HG03442 (cell line): ENCODE data around the gene ZDHHC11B.
A peak's percentile ranks its signal among the peaks of the same experiment; 100 is the strongest.

ENCODE experiments used
- ATAC-seq: cut with Tn5 transposase; IDR thresholded peaks from one replicate; pipeline ENCODE4 v1.9.1; 2021; ENCODE audit warnings: mild to moderate bottlenecking, moderate library complexity; ENCODE audit not compliant: unreplicated experiment

The ZDHHC11B gene

DNA sequence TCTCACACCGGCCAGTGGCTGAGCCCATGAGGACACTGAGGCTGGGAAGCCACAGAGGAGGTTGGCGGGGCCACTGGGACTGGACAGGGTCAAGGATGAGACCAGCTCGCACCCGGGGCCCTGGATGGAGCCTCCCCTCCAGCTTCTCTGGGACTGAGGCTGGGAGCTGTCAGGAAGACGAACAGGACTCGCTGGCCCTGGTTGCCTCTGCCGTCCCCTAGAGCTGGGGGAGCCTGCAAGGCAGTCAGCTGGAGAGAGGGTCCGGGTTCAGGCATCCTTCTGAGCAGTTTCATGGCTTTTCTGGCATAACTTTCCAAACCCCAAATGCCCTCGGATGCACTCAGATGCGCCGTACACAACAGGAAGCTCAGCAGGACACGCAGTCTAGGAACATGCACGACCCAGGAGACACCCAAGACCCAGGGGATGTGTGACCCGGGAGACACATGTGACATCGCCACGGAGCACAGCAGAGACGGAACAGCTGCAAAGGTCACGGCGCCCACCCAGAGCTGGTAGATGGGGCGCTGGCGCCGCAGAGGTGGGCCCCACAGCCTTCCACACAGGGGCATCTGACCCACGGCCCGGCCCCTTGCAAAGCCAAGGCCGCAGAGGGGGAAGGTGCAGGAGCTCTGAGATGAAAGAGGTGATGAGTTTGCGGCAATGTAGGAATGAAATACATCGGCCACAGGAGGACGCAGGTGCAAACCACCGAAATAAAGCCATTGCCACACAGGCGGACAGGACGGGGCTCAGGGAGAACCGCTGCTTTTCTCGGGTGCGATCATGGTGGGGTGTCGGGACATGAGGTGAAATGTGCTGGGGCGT lies 108.4 kb downstream of the ZDHHC11B start:
- ATAC-seq = no peak

DNA sequence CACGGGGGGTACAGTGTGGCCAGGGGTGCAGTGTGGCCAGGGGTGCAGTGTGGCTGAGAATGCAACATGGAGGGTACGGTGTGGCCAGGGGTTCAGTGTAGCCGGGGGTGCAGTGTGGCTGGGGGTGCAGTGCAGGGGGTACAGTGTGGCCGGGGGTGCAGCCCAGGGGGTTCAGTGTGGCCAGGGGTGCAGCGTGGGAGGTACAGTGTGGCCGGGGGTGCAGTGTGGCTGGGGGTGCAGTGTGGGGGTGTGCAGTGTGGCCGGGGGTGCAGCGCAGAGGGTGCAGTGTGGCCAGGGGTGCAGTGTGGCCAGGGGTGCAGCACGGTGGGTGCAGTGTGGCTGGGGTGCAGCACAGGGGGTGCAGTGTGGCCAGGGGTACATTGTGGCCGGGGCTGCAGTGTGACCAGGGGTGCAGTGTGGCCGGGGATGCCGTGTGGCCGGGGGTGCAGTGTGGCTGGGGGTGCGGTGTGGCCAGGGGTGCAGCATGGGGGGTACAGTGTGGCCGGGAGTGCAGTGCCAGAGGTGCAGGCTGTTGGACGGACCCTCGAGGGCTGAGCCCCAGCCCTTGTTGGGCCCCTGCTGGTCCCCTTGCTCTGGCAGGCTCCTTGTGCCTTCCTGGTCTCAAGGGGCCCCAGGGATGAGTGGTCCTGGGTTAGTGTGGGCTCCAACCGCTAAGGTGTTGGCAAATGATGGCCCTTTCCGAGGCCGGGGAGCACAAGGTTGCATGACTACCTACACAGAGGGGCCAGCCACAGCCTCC lies 109.2 kb downstream of the ZDHHC11B start:
- no peak for ATAC-seq

DNA sequence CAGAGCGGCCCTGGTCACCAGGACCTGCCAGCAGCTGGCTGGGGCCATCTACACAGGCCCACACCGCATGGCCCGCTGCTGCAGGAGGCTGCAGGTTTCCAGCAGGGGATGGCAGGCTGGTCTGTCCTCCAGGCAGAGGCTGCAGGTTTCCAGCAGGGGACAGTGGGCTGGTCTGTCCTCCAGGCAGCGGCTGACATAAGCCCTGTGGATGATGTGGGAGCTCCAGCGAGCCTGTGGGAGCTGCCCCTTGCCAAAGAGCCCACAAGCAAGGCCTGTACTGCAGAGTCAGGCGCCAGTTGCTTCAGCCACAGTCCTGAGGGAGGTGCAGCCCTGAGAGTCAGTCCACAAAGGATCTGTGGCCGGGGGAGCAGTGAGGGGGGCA lies 109.9 kb downstream of the ZDHHC11B start:
- ATAC-seq = no peak

DNA sequence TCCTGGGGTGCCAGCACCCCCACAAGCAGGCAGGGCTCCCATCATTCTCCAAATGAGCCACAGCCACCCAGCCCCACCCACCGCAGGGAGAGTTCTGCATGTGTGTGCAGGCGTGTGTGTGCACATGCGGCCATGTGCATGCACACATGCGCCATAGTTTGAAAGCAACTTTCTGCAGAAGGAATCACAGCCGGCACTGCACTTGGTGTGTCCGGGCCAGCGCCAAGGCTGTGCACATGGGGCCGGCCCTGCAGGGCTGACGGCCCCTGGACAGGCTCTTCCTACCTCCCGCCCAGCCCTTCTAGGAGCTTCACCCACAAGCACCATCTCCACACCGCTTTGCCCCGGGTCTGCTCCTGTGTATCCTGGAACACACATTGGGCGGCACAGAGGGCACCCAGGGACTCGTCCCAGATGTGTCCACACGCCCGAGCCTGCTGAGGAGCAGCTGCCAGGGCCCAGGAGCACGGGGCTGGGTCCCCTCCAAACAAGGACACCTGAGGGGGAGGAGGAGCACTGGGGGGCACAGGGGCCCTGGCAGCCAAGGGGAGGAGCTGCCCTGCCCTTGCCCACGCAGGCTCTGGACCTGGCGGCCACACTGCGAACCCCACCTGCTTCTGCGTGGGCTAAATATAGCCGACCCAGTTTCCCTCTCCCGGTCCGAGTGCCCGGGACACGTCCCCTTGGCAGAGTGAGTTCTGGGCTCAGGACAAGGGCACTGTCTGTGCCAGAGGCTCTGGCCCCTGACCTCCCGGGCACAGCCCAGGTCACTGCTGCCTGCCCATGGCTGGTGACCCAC lies 110.5 kb downstream of the ZDHHC11B start:
- ATAC-seq = no peak

DNA sequence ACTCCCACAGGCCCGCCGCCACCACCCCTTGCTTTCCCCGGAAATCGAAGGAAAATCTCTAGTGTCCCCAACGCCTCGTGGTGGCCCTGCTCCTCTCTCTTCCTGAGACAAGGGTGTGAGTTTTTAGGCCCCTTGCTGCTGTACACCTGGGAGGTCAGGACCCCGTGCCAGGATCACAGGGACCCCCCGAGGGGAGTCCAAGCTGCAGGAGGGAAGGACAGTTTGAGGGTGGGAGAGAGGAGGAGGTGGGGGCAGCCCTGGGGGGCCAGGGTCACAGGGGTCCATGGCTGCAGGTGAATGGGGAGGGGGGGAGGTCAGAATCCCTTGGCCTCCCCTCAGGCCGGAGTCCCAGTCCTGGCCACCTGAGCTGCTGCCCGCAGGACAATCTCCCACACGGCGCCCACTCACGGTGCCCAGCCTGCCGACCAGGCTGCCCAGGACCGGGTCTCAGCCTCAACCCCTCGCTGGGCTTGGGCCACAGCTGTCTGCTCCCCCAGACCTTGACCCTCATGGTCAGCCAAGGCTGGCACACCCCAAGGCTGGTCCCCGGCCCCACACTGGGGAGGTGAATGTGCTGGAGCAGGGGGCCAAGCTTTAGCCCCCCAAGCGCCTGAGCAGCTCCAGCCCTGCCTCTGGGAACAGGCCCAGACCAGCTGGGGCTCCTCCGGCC lies 111.2 kb downstream of the ZDHHC11B start:
- no peak for ATAC-seq

DNA sequence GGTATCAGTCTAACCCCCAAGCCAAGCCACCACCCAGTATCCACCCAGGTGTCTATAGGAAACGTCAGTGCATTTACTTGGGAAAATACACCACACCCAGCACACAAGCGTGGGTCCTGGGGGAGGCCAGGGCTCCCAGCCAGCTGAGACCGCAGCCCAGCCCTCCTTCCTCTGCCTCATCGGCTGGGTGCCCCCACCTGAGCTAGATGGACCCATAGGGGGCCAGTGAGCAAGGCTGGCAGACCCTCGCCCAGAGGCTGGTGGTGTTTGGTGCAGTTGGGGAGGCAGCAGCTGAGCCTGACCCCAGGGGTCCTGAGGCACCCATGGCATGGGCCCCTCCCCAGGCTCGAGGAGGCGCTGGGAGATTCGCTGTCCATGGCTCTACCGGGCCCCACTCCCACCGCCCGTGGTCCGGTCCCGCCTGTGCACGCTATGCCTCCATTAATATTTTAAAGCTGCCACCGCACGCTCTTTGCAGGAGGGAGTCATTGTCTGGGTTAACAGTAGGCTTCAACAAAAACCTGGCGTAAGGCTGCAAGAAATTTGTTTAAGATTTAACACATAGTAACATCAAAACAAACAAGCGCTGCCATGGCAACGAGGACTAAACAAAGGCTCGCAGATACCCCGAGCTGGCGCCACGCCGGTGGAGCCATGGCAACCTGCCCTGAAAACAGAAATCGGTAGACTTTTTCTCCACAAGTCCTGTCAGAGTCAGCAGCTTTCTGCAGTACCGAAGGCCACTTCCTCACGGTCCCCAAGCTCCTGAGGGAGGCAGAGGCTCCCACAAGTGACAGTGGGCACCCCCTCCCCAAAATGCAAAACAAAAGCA lies 112.0 kb downstream of the ZDHHC11B start:
- no peak for ATAC-seq

DNA sequence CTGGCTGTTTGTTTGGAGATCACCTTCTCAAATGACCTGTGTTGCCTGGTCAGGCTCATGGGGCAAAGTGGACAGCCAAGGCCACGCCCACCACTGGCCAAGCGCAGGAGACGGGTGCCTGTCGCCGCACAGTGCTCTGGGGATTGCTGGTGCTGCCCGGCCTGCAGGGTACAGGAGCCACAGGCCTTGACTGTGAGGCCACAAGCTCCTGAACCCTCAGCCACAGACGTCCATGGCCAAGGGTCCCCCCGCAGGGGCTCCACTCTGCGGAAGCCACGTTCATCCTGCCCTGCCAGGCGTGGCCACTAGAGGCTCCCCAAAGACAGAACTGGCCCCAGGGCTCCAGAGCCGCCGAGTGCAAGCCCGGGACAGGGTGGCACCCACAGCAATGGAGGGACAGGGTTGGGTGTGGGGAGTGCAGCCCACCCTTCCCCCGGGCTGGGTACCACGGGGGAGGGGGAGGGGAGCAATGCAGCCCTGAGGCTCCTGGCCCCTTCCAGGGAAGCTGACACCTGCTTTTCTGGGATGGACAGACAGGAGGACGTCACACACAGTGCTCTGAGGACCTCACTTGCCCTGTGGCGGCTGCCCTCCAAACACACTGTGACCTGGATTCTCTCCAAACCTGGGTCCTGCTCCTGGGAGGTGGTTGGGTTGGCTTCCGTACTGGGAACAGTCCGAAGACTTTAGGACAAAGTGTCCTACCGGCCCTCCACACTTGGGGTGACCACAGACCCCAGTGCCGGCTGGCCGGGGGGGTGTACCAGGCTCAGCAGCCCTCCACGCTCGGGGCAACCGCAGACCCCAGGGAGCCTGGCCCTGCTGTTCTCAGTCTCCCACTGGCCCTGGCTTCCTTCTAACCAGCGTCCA lies 112.8 kb downstream of the ZDHHC11B start:
- peak; percentile 53 for ATAC-seq

DNA sequence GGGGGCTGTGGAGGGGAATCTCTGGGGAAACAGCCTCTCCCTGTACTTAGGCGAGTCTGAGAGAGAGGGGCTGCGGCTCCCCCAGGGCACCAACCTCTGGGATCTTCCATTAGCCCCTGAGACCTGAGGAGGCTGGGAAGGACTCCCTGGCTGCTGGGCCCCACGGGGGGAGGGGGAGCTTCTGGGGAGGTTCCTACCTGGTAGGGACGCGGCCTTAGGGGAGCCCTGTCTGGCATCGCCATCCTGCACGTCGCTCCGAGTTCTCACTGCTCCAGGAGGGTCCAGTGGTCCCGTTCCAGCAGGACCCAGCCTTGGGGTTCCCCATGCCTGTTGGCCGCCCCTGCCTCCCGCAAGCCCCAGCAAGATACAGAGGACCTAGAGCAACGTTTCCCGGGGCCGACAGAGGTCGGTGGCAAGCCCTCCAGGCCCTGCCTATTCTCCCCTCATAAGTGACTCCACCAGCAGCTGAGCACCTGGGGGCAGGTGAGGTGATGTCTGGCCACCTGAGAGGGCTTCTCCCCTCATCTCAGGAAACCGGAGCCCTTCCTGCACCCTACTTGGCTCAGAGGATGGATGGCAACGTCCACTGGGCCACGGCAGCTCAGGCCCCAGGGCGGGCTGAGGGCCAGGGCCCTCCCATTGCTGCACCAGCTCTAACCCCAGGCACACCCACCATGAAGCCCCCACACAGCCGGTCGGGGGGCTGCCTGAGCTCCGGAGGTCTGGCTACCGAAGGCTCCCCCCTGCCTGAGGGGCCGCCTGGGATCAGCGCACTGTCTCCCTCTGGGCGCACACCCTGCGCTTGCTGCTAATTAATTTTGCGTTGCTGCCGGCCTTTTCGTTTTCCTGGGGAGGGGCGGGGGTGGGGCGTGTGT lies 113.9 kb downstream of the ZDHHC11B start:
- ATAC-seq = no peak

DNA sequence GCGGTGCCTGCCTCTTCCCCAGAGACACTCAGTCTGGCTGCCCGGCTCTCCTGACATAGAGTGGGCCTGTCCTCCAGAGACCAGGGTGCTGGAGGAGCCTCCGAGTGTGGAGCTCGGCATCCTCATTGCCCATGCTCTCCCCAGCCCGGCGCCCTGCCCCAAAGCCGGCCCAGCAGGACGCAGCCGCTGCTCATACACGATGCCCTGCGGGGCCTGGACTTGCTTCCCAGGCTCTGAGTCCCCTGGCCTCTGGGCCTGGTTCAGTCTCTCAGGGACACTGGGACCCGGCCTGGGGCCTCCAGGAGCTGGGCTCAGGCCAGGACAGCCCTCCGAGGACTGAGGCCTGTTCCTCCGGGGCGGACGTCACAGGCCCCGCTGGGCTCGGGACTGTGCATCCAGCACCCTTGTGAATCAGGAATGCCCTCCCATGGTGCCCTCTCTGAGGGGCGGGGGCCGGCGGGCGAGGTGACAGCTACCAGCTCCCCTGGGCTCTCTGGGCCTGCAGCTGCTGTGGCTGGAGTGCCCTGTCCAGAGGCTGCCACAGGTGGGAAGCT lies 114.6 kb downstream of the ZDHHC11B start:
- no peak for ATAC-seq

DNA sequence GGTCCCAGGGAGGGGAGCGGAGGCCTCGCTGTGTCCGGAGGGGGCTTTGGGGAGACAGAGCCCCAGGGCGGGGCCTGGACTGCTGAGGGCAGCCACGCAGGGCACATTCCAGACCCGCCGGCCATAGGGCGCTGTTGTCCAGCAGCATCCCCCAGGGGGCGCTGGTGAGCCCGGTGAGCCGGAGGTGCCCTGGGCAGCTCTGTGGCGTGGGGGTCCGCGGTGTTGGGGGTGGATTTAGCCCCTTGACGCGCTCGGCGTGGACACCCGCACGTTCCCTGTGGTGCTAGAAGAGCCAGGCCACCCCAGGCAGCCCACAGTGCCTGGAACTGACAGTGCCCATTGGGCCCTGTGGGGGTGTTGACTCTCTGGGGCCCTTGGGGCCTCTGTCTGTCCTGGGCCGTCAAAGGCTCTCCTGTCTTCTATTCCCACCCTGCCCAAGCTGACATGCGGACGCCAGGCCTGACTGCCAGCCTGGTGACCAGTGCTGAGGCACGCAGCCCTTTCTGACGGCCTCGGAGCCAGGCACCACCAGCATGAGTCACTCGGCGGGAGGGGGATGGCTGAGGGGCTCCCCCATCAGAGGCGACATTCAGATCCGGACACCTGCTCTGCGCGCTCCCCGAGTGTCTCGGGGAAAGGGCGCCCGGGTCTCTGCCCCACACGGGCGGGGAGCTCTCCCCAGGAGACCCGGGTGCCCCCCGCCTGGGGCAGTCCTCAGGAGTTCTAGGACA lies 115.3 kb downstream of the ZDHHC11B start:
- ATAC-seq = no peak

DNA sequence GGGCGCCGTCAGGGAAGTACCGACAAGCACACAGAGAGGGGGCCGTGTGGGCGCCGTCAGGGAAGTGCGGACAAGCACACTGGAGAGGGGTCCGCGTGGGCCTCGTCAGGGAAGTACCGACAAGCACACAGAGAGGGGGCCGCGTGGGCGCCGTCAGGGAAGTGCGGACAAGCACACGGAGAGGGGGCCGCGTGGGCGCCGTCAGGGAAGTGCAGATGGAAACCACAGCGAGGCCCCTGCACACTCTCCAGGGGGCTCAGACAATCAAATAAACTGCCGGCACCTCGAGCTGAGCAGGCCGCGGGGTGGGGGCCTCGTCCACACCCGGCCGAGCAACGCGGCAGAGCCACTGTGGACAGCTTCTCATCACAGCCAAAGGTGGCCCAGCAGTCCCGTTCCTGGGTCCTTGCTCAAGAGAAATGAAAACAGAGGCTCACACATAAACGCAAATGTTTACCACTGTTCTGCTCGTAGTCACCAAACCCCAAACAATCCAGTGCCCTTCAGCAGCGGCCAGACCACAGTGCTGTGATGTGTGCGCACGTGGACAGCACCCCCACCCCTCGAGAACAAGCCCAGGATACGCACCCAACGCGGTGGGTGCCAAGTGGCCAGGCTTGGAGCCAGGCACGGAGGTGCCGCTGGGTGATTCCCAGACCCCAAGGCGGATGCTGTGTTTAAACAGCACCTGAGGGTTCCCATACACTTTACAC lies 116.1 kb downstream of the ZDHHC11B start:
- ATAC-seq = no peak

DNA sequence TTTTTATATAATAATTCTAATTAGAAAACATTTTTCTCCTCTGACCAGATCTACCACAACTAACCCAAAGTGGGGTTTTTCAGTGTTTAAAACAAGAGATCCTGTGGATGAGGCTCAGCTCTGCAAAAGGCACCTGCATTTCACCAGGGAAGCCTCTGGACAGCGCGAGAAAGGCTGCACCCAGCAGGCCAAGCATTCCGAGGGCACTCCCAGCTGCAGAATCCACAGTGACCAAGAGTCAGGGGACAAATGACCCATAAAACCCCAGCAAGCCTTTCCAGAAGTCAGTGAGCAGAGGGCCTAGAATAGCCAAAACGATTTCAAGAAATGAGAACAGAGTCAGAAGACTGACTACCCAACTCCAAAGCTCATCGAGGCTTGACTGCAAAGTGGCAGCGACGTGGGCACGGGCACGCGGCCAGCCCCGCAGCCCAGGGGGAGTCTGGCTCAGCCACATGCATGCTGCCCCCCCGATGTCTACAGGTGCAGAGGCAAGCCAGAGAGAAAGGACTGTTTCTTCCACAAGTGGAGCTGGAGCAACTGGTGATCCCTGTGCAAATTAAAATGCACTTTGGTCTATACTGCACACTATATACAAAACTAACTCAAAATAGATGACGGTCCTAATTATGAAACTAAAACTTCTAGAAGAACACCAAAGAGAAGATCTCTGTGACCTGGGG lies 117.6 kb downstream of the ZDHHC11B start:
- ATAC-seq = no peak

DNA sequence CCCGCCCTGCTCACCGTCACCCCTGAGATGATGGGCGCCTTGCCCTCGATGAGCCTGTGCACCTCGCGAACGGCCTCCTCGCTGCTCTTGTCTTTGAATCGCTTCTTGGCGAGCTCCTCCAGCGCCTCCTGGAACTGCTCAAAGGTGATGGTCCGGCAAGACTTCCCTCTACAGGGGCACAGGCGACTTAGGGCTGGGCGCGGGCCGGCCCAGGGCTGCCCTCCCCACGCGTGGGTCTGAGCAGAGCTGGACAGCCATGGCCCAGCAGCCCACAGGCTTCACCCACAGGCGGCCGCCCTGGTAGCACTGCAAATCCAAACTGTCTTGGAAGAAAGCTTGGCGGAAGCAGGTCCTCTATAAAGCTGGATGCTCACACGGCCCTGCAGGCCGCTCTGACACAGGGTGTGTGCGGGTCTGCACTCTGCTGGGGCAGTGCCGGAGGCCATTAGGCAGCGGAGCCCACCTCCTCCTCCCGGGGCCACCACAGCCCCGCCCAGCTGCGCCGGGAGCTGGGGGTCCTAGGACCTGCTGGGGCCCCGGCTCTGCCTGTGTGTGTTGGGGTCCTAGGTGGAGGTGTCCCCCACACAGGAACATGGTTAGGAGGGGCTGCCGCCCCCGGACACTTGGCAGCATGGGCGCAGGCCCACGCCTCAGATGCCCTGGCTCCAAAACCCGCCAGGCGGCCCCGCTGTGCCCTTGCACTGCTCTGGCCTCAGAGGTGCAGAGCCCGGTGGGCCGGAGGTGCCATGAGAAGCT lies 118.4 kb downstream of the ZDHHC11B start:
- no peak for ATAC-seq

DNA sequence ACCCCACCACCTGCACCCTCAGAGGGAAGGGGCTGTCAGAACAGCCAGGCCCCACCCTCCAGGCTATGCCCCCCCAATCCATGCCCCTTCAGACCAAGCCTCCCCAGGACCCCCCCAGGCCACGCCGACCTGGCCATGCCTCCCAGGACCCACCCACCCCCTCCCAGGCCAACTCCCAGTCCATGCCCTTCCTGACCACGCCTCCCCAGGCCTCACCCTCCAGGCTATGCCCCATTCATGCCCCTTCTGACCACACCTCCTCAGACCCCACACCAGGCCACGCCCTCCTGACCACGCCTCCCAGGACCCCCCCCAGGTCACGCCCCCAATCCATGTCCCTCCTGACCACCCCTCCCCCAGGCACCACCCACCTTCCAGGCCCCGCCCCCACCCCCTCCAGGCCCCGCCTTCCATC lies 119.0 kb downstream of the ZDHHC11B start:
- ATAC-seq = no peak

DNA sequence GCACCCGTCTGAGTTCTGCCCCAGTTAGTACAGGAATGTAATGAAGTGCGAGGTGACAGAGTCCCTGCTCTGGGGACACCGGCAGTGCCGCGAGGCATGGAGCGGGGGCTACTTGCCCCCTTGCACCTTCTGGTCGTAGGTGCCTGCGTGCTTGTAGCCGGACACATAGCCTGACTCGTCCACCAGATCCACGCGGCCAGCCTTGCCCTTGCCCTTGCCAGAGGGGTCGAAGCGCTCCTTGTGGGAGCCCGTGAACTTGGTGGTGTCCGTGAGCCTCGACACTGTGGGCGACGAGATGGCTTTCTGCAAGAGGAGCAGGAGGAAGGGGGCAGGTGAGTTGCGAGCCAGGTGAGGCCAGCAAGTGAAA lies 119.6 kb downstream of the ZDHHC11B start:
- no peak for ATAC-seq
